OCI-LY7 (cell line): ENCODE measurements around the gene NTM. TPM values are rescaled to one million over a fixed set of nuclear protein-coding genes. Genes with fewer than 3 reads are reported as not detected.
A peak's percentile ranks its signal among the peaks of the same experiment; 100 is the strongest.

Source experiments
- BruUV-seq: library from RNA; stranded (reverse); fragments of 400-500 nt; replicated peaks from 2 replicates; lab custom pipeline; 2021; lab: Mats Ljungman, UMichigan
- CTCF ChIA-PET: fragments of 300-600 bp; sonication (Branson Sonifier 250); formaldehyde crosslinking; loops from one replicate; lab custom pipeline; 2022; ENCODE audit warnings: antibody characterized with exemption; ENCODE audit not compliant: unreplicated experiment; lab: Charles Lee
- POLR2A ChIA-PET: fragments of 300-600 bp; sonication (Branson Sonifier 250); formaldehyde crosslinking; loops from one replicate; lab custom pipeline; 2022; ENCODE audit warnings: antibody characterized with exemption; lab: Charles Lee
- DNase-seq: peaks from one replicate; pipeline ENCODE4 v3.0.0-alpha.2; 2015; ENCODE audit warnings: low spot score
- H2AFZ ChIP-seq: fragments of 200-600 bp; sonication (generic), shearing (Covaris generic); 2 replicates; pipeline ENCODE4 v1.6.1; 2014; ENCODE audit warnings: mild to moderate bottlenecking, antibody characterized with exemption, low read length, moderate library complexity
- H3K27ac ChIP-seq: fragments of 200-600 bp; sonication (generic); 2 replicates; pipeline ENCODE4 v1.5.1; 2014; ENCODE audit warnings: mixed run types, low read depth, mild to moderate bottlenecking, moderate library complexity, low read length, inconsistent platforms; ENCODE audit not compliant: poor library complexity, severe bottlenecking
- H3K36me3 ChIP-seq: fragments of 200-600 bp; sonication (generic); 2 replicates; pipeline ENCODE4 v1.6.1; 2014; ENCODE audit warnings: mild to moderate bottlenecking, antibody characterized with exemption, low read length, moderate library complexity, mixed read lengths; ENCODE audit not compliant: insufficient read depth
- H3K4me1 ChIP-seq: fragments of 200-600 bp; sonication (generic); 2 replicates; pipeline ENCODE4 v1.5.1; 2014; ENCODE audit warnings: mild to moderate bottlenecking, low read length; ENCODE audit not compliant: insufficient read depth, poor library complexity, severe bottlenecking
- H3K4me2 ChIP-seq: fragments of 200-600 bp; sonication (generic); 2 replicates; pipeline ENCODE4 v1.6.1; 2014; ENCODE audit warnings: mild to moderate bottlenecking, low read length
- H3K4me3 ChIP-seq: fragments of 200-600 bp; sonication (generic); 2 replicates; pipeline ENCODE4 v1.5.1; 2014; ENCODE audit warnings: mild to moderate bottlenecking, low read depth, low read length; ENCODE audit not compliant: poor library complexity, severe bottlenecking
- H3K79me2 ChIP-seq: fragments of 200-600 bp; sonication (generic); 2 replicates; pipeline ENCODE4 v1.6.1; 2016; ENCODE audit warnings: low read depth, mild to moderate bottlenecking, low read length, moderate library complexity, mixed read lengths; ENCODE audit not compliant: insufficient read depth
- H3K9me2 ChIP-seq: fragments of 200-600 bp; sonication (generic); 2 replicates; pipeline ENCODE4 v1.6.1; 2016; ENCODE audit warnings: mild to moderate bottlenecking, low read length, mixed read lengths; ENCODE audit not compliant: insufficient read depth
- H3K9me3 ChIP-seq: fragments of 200-600 bp; sonication (generic); 2 replicates; pipeline ENCODE4 v1.6.1; 2014; ENCODE audit warnings: mild to moderate bottlenecking, mixed run types, low read length, mixed read lengths
- H4K20me1 ChIP-seq: fragments of 200-600 bp; sonication (generic); 2 replicates; pipeline ENCODE4 v1.6.1; 2014; ENCODE audit warnings: mild to moderate bottlenecking, antibody characterized with exemption, low read length, moderate library complexity, mixed read lengths; ENCODE audit not compliant: insufficient read depth
- EZH2phosphoT487 ChIP-seq: fragments of 200-600 bp; sonication (generic); IDR thresholded peaks from 2 replicates; pipeline ENCODE4 v1.6.1; 2018; ENCODE audit warnings: low read depth, borderline replicate concordance, mild to moderate bottlenecking, mixed run types, antibody characterized with exemption, low read length, moderate library complexity, mixed read lengths
- intact Hi-C: fragments of 100-400 bp; cut with micrococcal nuclease; formaldehyde crosslinking; loops from one replicate; pipeline ENCODE4 v1.10.0; 2022; ENCODE audit not compliant: unreplicated experiment
- total RNA-seq, 2 experiments: library from RNA; depleted of rRNA in 1 of 2; stranded (reverse); fragments of >200 nt in 1 of 2; shearing (Covaris generic) in 1 of 2; gene quantifications; 2 replicates each; pipeline ENCODE4 v1.2.3, GENCODE V29; 2014 to 2022
- TF ChIP-seq, protein P1 (sequence below): fragments of 200-600 bp; sonication (generic); conservative IDR thresholded peaks from 2 replicates; pipeline ENCODE4 v1.5.1; 2014; ENCODE audit warnings: mild to moderate bottlenecking, antibody characterized with exemption, low read length, moderate library complexity, mixed read lengths

Gene NTM
- total RNA-seq, 2 experiments from 2014 or later: not detected

DNA sequence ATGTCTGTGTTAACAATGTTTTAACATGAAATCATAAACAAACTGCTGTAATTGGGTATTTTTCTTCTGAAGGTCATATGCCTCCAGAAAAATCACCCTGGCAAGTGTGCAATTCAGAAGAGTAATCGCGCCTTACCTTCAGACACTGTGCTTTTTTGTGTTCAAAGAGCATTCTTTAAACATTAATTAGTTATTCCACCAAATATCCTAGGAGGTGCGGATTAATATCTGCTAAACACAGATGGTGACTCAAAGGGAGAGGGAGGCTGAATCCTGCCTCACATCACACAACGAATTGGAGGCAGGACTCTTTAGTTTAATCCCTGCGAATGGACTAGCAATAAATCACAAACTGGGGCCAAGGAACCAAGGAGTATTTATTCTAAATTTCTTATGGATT is 213.0 kb downstream of the NTM start:
- Histone ChIP-seq H3K36me3 (no peaks in the 10 kb centered on the region), H4K20me1 (no peaks in the 10 kb centered on the region), H3K4me2 (no peak overlapping the region), H3K9me2 (no peaks in the 10 kb centered on the region), H3K9me3 (no peaks in the 10 kb centered on the region), H2AFZ (no peak overlapping the region), H3K79me2 (no peaks in the 10 kb centered on the region), H3K4me1 (no peaks in the 10 kb centered on the region), H3K4me3 (no peak overlapping the region), H3K27ac (no peak overlapping the region)
- POLR2A ChIA-PET: no interaction called here
- no TSS peak for BruUV-seq
- intact Hi-C loops: no loop called here
- CTCF ChIA-PET: no interaction called here
- TF ChIP-seq, protein P1, sequence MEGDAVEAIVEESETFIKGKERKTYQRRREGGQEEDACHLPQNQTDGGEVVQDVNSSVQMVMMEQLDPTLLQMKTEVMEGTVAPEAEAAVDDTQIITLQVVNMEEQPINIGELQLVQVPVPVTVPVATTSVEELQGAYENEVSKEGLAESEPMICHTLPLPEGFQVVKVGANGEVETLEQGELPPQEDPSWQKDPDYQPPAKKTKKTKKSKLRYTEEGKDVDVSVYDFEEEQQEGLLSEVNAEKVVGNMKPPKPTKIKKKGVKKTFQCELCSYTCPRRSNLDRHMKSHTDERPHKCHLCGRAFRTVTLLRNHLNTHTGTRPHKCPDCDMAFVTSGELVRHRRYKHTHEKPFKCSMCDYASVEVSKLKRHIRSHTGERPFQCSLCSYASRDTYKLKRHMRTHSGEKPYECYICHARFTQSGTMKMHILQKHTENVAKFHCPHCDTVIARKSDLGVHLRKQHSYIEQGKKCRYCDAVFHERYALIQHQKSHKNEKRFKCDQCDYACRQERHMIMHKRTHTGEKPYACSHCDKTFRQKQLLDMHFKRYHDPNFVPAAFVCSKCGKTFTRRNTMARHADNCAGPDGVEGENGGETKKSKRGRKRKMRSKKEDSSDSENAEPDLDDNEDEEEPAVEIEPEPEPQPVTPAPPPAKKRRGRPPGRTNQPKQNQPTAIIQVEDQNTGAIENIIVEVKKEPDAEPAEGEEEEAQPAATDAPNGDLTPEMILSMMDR: no peak
- TF ChIP-seq EZH2phosphoT487: no peak
- no peak for DNase-seq

DNA sequence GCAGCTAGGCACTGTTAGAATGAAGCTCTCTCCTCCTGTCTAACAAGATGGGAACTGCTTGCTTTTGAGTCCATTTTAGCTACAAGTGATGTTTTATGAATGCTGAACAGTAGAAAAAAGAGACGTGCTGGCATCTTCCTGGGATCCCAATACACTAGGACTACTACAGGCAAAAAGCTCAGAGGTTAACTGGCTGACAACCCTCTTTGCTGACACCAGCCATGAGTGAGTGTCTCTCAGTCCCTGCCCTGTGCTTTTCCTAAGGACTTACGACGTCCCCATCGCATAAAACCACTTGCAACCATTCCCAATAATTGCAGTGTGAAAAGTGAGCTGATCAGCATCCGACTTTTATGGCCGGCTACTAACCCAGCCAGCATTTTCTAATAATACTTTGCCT is 213.5 kb downstream of the NTM start:
- no peaks in the 10 kb centered on the region for H3K9me2 ChIP-seq
- H3K4me1 ChIP-seq: no peaks in the 10 kb centered on the region
- no peak overlapping the region for H3K4me3 ChIP-seq
- no peaks in the 10 kb centered on the region for H3K9me3 ChIP-seq
- H3K79me2 ChIP-seq: no peaks in the 10 kb centered on the region
- CTCF ChIA-PET: no interaction called here
- no peaks in the 10 kb centered on the region for H4K20me1 ChIP-seq
- BruUV-seq: no TSS peak
- no peak overlapping the region for H2AFZ ChIP-seq
- POLR2A ChIA-PET: no interaction called here
- no peak overlapping the region for H3K27ac ChIP-seq
- no peaks in the 10 kb centered on the region for H3K36me3 ChIP-seq
- intact Hi-C loops: no loop called here
- DNase-seq: no peak
- no peak overlapping the region for H3K4me2 ChIP-seq
- TF ChIP-seq, protein P1: no peak
- no peak for TF ChIP-seq EZH2phosphoT487

DNA sequence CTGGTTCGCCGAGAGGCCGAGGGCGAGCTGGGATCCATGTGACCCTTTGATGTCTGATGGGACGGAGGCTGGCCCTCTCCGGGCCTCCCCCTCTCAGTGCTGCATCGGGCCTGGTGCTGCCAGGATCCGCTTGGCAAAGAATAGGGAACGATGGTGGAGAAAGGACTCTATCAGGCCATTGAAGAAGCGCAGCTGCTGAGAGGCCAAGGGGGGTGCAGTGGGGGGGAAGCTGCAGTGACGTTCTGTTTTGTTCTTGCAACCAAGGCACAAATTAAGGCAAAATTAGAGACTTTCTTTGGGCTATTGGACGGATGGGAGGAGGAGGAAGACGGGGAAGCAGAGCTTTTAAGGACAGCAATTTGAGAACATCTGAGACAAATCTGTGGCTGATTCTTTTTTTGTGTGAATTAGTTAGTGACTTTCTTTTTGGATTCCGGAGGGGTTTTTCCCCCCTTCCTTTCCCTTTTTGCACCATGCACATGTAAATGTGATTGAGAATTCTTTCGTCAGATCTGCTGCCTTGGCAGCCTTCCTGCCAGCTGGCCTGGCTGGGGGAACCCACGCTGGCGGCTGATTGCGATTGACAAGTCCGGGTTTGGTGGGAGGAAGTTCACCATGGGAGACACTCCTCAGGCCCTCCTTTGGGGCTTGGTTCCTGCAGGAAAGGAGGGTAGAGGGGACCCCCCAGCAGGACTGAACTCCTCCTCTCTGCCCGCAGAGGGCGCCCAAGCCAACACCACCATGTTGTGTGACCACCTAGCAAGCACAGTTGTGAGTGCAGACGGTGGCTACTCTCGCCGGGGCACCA is 214.6 kb downstream of the NTM start:
- Histone ChIP-seq H3K4me1 (no peaks in the 10 kb centered on the region), H3K4me2 (no peak overlapping the region), H3K36me3 (no peaks in the 10 kb centered on the region), H3K4me3 (no peak overlapping the region), H3K27ac (no peak overlapping the region), H3K9me2 (no peaks in the 10 kb centered on the region), H4K20me1 (no peaks in the 10 kb centered on the region), H2AFZ (no peak overlapping the region), H3K79me2 (no peaks in the 10 kb centered on the region), H3K9me3 (no peaks in the 10 kb centered on the region)
- intact Hi-C loops: no loop called here
- CTCF ChIA-PET: no interaction called here
- BruUV-seq: no TSS peak
- TF ChIP-seq EZH2phosphoT487: no peak
- TF ChIP-seq, protein P1: peak; percentile 62
- DNase-seq: peak; percentile 4
- POLR2A ChIA-PET: no interaction called here
